IMR-90 (cell line): ENCODE measurements around the gene ALLC. TPM values are rescaled to one million over a fixed set of nuclear protein-coding genes. Genes with fewer than 3 reads are reported as not detected.

ENCODE experiments used
- ATAC-seq: fragments of 200-7000 bp; cut with Tn5 transposase; 2 replicates; pipeline ENCODE4 v1.9.1; 2020; ENCODE audit warnings: low read depth, mild to moderate bottlenecking, moderate library complexity
- BruUV-seq: library from RNA; stranded (reverse); fragments of 400-500 nt; replicated peaks from 2 replicates; lab custom pipeline; 2021; lab: Mats Ljungman, UMichigan
- CTCF ChIA-PET: fragments of 300-600 bp; formaldehyde crosslinking; extraction: SDS; loops from one replicate; lab custom pipeline; 2021; ENCODE audit warnings: antibody characterized with exemption; lab: Yijun Ruan, JAX
- POLR2A ChIA-PET: fragments of 300-600 bp; sonication (Branson Sonifier 250); formaldehyde crosslinking; loops from one replicate; lab custom pipeline; 2022; ENCODE audit warnings: antibody characterized with exemption; ENCODE audit not compliant: unreplicated experiment; lab: Charles Lee
- DNase-seq: peaks from one replicate; pipeline ENCODE4 v3.0.0; 2013
- H2AFZ ChIP-seq: replicated peaks from 2 replicates; pipeline ENCODE3; 2013; ENCODE audit warnings: low read length, mild to moderate bottlenecking; ENCODE audit not compliant: poor library complexity
- H2AK5ac ChIP-seq: 2 replicates; pipeline ENCODE4 v1.6.1; 2013; ENCODE audit warnings: low read depth, low read length, inconsistent platforms
- H2AK9ac ChIP-seq: replicated peaks from 2 replicates; pipeline ENCODE3; 2013; ENCODE audit warnings: mild to moderate bottlenecking, low read depth, low read length, moderate library complexity; ENCODE audit not compliant: poor library complexity
- H2BK120ac ChIP-seq: 2 replicates; pipeline ENCODE4 v1.6.1; 2013; ENCODE audit warnings: low read depth, low read length, inconsistent platforms
- H2BK15ac ChIP-seq: 3 replicates; pipeline ENCODE4 v1.6.1; 2013; ENCODE audit warnings: low read depth, low read length, inconsistent platforms
- H2BK20ac ChIP-seq: 2 replicates; pipeline ENCODE4 v1.6.1; 2013; ENCODE audit warnings: low read depth, mild to moderate bottlenecking, inconsistent platforms, low read length, moderate library complexity
- H2BK5ac ChIP-seq: 2 replicates; pipeline ENCODE4 v1.6.1; 2013; ENCODE audit warnings: mild to moderate bottlenecking, low read depth, low read length, inconsistent platforms; ENCODE audit not compliant: poor library complexity, severe bottlenecking
- H3K14ac ChIP-seq: replicated peaks from 2 replicates; pipeline ENCODE4 v1.6.1; 2013; ENCODE audit warnings: low read depth, low read length, inconsistent platforms
- H3K18ac ChIP-seq: 2 replicates; pipeline ENCODE4 v1.6.1; 2013; ENCODE audit warnings: low read depth, low read length, control low read depth
- H3K23ac ChIP-seq: 2 replicates; pipeline ENCODE4 v1.6.1; 2013; ENCODE audit warnings: low read depth, low read length, inconsistent platforms
- H3K27ac ChIP-seq: 2 replicates; pipeline ENCODE4 v1.5.1; 2013; ENCODE audit warnings: mild to moderate bottlenecking, control low read depth, low read length; ENCODE audit not compliant: insufficient read depth
- H3K27me3 ChIP-seq: 2 replicates; pipeline ENCODE4 v1.6.1; 2013; ENCODE audit warnings: low read length; ENCODE audit not compliant: control insufficient read depth, insufficient read depth
- H3K36me3 ChIP-seq: 2 replicates; pipeline ENCODE4 v1.6.1; 2013; ENCODE audit warnings: low read length, mixed read lengths; ENCODE audit not compliant: control insufficient read depth, insufficient read depth
- H3K4ac ChIP-seq: 2 replicates; pipeline ENCODE4 v1.6.1; 2013; ENCODE audit warnings: low read depth, low read length, inconsistent platforms
- H3K4me1 ChIP-seq: 2 replicates; pipeline ENCODE4 v1.6.1; 2013; ENCODE audit warnings: low read length, mixed read lengths; ENCODE audit not compliant: control insufficient read depth, insufficient read depth
- H3K4me2 ChIP-seq: 2 replicates; pipeline ENCODE4 v1.6.1; 2013; ENCODE audit warnings: low read depth, mild to moderate bottlenecking, control low read depth, low read length, moderate library complexity
- H3K4me3 ChIP-seq: 2 replicates; pipeline ENCODE4 v1.5.1; 2013; ENCODE audit warnings: low read depth, mild to moderate bottlenecking, control low read depth, low read length, moderate library complexity; ENCODE audit not compliant: insufficient read depth
- H3K56ac ChIP-seq: 2 replicates; pipeline ENCODE4 v1.6.1; 2013; ENCODE audit warnings: low read length, inconsistent platforms; ENCODE audit not compliant: insufficient read depth; ENCODE audit errors: extremely low read depth
- H3K79me1 ChIP-seq, 2 experiments: 2 replicates each; pipeline ENCODE4 v1.6.1; 2013; ENCODE audit warnings: low read length in 2 of 2, inconsistent platforms in 1 of 2, low read depth in 1 of 2
- H3K9ac ChIP-seq: 2 replicates; pipeline ENCODE4 v1.6.1; 2013; ENCODE audit warnings: low read depth, low read length, control low read depth
- H3K9me1 ChIP-seq: 2 replicates; pipeline ENCODE4 v1.6.1; 2013; ENCODE audit warnings: low read length, inconsistent platforms; ENCODE audit not compliant: insufficient read depth
- H3K9me3 ChIP-seq: 2 replicates; pipeline ENCODE4 v1.6.1; 2013; ENCODE audit warnings: low read length; ENCODE audit not compliant: control insufficient read depth, insufficient read depth
- H4K20me1 ChIP-seq: 2 replicates; pipeline ENCODE4 v1.6.1; 2013; ENCODE audit warnings: low read length, inconsistent platforms; ENCODE audit not compliant: insufficient read depth
- H4K5ac ChIP-seq: 2 replicates; pipeline ENCODE4 v1.6.1; 2013; ENCODE audit warnings: mild to moderate bottlenecking, low read depth, low read length, control low read depth
- H4K8ac ChIP-seq, 2 experiments: 2 replicates each; pipeline ENCODE4 v1.6.1; 2013; ENCODE audit warnings: low read depth in 2 of 2, low read length in 2 of 2, control low read depth in 1 of 2, inconsistent platforms in 1 of 2
- H4K91ac ChIP-seq: 2 replicates; pipeline ENCODE4 v1.6.1; 2013; ENCODE audit warnings: low read depth, low read length, inconsistent platforms; ENCODE audit not compliant: insufficient read depth
- CEBPB ChIP-seq: IDR thresholded peaks from 2 replicates; pipeline ENCODE4 v1.6.1; 2012; ENCODE audit warnings: low read depth, low read length, improper control_type of control experiment
- CHD1 ChIP-seq: IDR thresholded peaks from 2 replicates; pipeline ENCODE4 v1.6.1; 2012; ENCODE audit warnings: low read depth, low read length, improper control_type of control experiment
- ELK1 ChIP-seq: fragments of 150-350 bp; IDR thresholded peaks from 2 replicates; pipeline ENCODE4 v1.6.1; 2016; ENCODE audit warnings: low read depth, mild to moderate bottlenecking, low read length, moderate library complexity, borderline replicate concordance
- MAZ ChIP-seq: IDR thresholded peaks from 2 replicates; pipeline ENCODE4 v1.6.1; 2012; ENCODE audit warnings: low read depth, mild to moderate bottlenecking, low read length, improper control_type of control experiment, moderate library complexity, borderline replicate concordance
- RAD21 ChIP-seq: IDR thresholded peaks from 2 replicates; pipeline ENCODE4 v1.6.1; 2012; ENCODE audit warnings: low read length, improper control_type of control experiment
- WGBS, 2 experiments: methylation state at CpG; one replicate each; pipeline versions ENCODE4 v1.1.5 to v1.1.7; 2013; ENCODE audit warnings: missing lambda C conversion rate in 2 of 2; ENCODE audit not compliant: insufficient read length in 1 of 2; ENCODE audit errors: extremely low coverage in 2 of 2; 5-methylcytosine and 5-hydroxymethylcytosine counted together
- dilution Hi-C: fragments of 300-500 bp; cut with HindIII; formaldehyde crosslinking; loops from one replicate; pipeline ENCODE4 v1.14.3; 2018; ENCODE audit warnings: low sequenced_read_pairs; ENCODE audit not compliant: unreplicated experiment
- in situ Hi-C: fragments of 300-500 bp; cut with MboI; formaldehyde crosslinking; loops from 3 replicates; pipeline ENCODE4 v1.14.3; 2019; ENCODE audit warnings: low sequenced_read_pairs, inconsistent platforms, mixed read lengths
- intact Hi-C: fragments of 100-400 bp; cut with micrococcal nuclease; formaldehyde crosslinking; loops from 2 replicates; pipeline ENCODE4 v1.10.0; 2022
- polyA plus RNA-seq, 3 experiments: library from polyadenylated mRNA; depleted of rRNA; stranded (reverse); fragments of >200 nt; gene quantifications; 2 replicates each; pipeline ENCODE4 v1.2.3, GENCODE V29; 2012; ENCODE audit warnings: low replicate concordance in 1 of 3
- total RNA-seq: library from RNA; depleted of rRNA; stranded (reverse); fragments of >200 nt; gene quantifications from 2 replicates; pipeline ENCODE4 v1.2.3, GENCODE V29; 2012

ALLC gene
- total and polyA plus RNA-seq, 2 of the 4 experiments (the other 2 are of a cell fraction): not detected

- no peak overlapping the region for H3K4me2 ChIP-seq
- no peak overlapping the region; the same call in 1 of the 2 replicates for H3K27ac ChIP-seq
- H2AK9ac ChIP-seq: no peak overlapping the region
- H3K23ac ChIP-seq: 0 out of 2 replicates have a peak overlapping the region, but pooled peaks have one; percentile 24
- peak overlapping the region; percentile 49; the same call in 1 of the 2 replicates for H2BK120ac ChIP-seq
- H4K20me1 ChIP-seq: no peaks in the 10 kb centered on the region
- no peaks in the 10 kb centered on the region for H3K36me3 ChIP-seq
- no peak for TF ChIP-seq CEBPB
- TF ChIP-seq CHD1: no peak
- TF ChIP-seq MAZ: no peak
- TF ChIP-seq RAD21: no peak
- TF ChIP-seq ELK1: no peak
- peak overlapping the region; percentile 33 for H3K18ac ChIP-seq
- peak overlapping the region; percentile 20 for H4K5ac ChIP-seq
- H2BK20ac ChIP-seq: no peak overlapping the region; the same call in 1 of the 2 replicates
- intact Hi-C loops: no loop called here
- no TSS peak for BruUV-seq
- no peaks in the 10 kb centered on the region; the same call in 1 of the 2 replicates for H3K27me3 ChIP-seq
- H3K9me3 ChIP-seq: no peaks in the 10 kb centered on the region
- no peak overlapping the region for H4K8ac ChIP-seq
- peaks cover 4% of the 10 kb centered on the region; the same call in 1 of the 2 replicates for H3K4me1 ChIP-seq
- H3K56ac ChIP-seq: no peak overlapping the region
- ChIA-PET CTCF (interaction anchor here (1.0 kb wide), 1 partner anchor 61 kb away, joined by 3 read pairs; no protein-coding TSS in a partner anchor), POLR2A (no interaction called here)
- ATAC-seq (no peak), DNase-seq (no peak)
- dilution Hi-C loops: no loop called here
- no peak overlapping the region for H3K14ac ChIP-seq
- H3K4ac ChIP-seq: peak overlapping the region; percentile 38; the same call in 1 of the 2 replicates
- no peaks in the 10 kb centered on the region for H3K79me1 ChIP-seq
- no peaks in the 10 kb centered on the region for H3K9me1 ChIP-seq
- peak overlapping the region; percentile 63; the same call in 1 of the 2 replicates for H2AK5ac ChIP-seq
- H2AFZ ChIP-seq: no peak overlapping the region
- H3K4me3 ChIP-seq: no peak overlapping the region
- no peak overlapping the region for H2BK5ac ChIP-seq
- no peak overlapping the region; the same call in 2 of the 3 replicates for H2BK15ac ChIP-seq
- WGBS, 2 experiments: 94% methylated on average over 3 of the region's 18 CpGs; no CpG with 5 or more reads in 1 of the 2 experiments
- H3K9ac ChIP-seq: no peak overlapping the region
- in situ Hi-C loops: loop anchor here (25.0 kb wide), 1 partner anchor 1804 kb away; no protein-coding TSS in a partner anchor
- H4K91ac ChIP-seq: no peak overlapping the region
Observed at GRCh38 chr2:3666613-3666975, 8.6 kb downstream of the ALLC start.
